Measurements from ENCODE around the gene SYCE1L.

Gene SYCE1L

DNA sequence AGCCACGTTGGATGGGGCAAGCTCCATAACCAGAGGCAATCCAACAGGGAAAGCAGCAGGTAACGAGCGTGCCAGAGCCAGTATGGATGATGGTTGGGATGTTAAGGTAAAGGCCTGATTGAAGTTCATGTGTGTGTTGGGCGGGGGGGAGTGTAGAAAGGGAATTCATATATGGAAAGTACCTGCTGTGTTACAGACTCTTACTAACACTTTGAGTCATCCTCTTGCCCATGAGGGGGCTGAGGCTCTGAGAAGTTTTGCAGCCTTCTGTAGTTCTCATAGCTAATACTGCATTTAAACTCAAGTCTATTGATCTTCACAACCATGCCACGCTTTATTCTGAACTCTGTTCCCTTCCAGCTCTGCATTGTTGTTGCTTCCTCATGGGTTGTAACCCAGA is 28.5 kb downstream of the SYCE1L start:
- no peaks in the 10 kb centered on the region for H3K27me3 ChIP-seq (ENCODE audit: control insufficient read depth, insufficient read depth, low read length)
- TF ChIP-seq CTCF (IDR thresholded peaks at IDR 0.05) = no peak

DNA sequence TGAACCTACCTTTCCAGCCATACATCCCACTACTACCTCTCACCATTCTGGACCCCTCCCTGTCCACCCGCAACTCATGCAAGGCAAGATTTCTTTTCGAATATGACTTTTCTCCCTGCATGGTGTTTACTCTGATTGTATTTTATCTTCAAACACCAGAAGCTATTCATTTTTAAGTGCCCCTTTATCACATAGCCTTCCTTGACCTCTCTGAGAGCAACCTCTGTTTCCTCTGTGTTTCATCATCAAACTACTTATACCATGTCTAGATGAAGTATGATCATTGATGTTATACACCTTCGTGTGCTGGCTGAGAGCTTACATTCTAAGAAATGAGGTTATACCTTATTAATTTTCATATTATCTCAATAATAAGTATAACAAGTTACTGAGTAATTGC is 31.8 kb downstream of the SYCE1L start:
- Histone ChIP-seq H3K9me3 (ENCODE audit: control insufficient read depth, low read length) (no peaks in the 10 kb centered on the region), H3K4me2 (ENCODE audit: low read length) (no peak overlapping the region), H3K9ac (no peak overlapping the region), H3K79me2 (no peaks in the 10 kb centered on the region), H3K4me3 (ENCODE audit: low read depth, low read length) (no peak overlapping the region), H3K36me3 (ENCODE audit: control insufficient read depth, insufficient read depth, low read length) (no peaks in the 10 kb centered on the region), H2AFZ (no peak overlapping the region), H3K27me3 (ENCODE audit: control insufficient read depth, insufficient read depth, low read length) (no peaks in the 10 kb centered on the region), H3K4me1 (no peaks in the 10 kb centered on the region), H3K27ac (no peak overlapping the region)
- TF ChIP-seq CTCF (IDR thresholded peaks at IDR 0.05) = no peak

More for the DNA sequence above, 28.5 kb downstream of the SYCE1L start:
- H3K27ac ChIP-seq = no peak overlapping the region
- H3K4me2 ChIP-seq (ENCODE audit: low read length) = no peak overlapping the region
- no peaks in the 10 kb centered on the region for H3K4me1 ChIP-seq
- H2AFZ ChIP-seq = no peak overlapping the region
- no peaks in the 10 kb centered on the region for H3K9me3 ChIP-seq (ENCODE audit: control insufficient read depth, low read length)
- no peak overlapping the region for H3K4me3 ChIP-seq (ENCODE audit: low read depth, low read length)
- H3K79me2 ChIP-seq = no peaks in the 10 kb centered on the region
- no peak overlapping the region for H3K9ac ChIP-seq
- H3K36me3 ChIP-seq (ENCODE audit: control insufficient read depth, insufficient read depth, low read length) = no peaks in the 10 kb centered on the region

DNA sequence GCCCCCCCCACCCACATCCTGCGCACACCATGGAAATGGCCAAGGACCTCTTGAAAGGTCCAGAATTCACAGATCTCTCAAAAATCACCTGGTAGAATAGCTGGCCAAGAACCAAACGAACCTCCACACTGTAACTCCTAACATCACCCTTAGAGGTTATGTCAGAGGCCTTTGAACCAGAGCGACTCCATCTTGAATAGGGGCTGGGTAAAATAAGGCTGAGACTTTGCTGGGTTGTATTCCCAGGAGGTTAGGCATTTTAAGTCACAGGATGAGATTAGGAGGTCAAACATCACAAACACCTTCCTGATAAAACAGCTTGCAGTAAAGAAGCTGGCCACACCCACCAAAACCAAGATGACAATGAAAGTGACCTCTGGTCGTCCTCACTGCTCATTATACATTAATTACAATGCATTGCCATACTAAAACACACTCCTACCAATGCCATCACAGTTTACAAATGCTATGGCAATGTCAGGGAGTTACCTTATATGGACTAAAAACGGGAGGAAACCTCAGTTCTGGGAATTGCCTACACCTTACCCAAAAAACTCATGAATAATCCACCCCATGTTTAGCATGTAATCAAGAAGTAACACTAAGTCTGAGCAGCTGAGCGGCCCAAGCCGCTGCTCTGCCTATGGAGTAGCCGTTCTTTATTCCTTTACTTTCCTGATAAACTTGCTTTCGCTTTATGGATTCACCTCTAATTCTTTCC is 34.8 kb downstream of the SYCE1L start:
- H3K9ac ChIP-seq = no peak overlapping the region

GRCh38 chr16:77234611-77235010 is 35.4 kb downstream of the SYCE1L start:
- no peaks in the 10 kb centered on the region for H3K9me3 ChIP-seq (ENCODE audit: control insufficient read depth, low read length)
- H3K4me1 ChIP-seq = no peaks in the 10 kb centered on the region
- H3K4me3 ChIP-seq (ENCODE audit: low read depth, low read length) = no peak overlapping the region

More for the DNA sequence above, 34.8 kb downstream of the SYCE1L start:
- Histone ChIP-seq H3K4me1 (no peaks in the 10 kb centered on the region), H3K9me3 (ENCODE audit: control insufficient read depth, low read length) (no peaks in the 10 kb centered on the region), H2AFZ (no peak overlapping the region), H3K27ac (no peak overlapping the region), H3K79me2 (no peaks in the 10 kb centered on the region), H3K27me3 (ENCODE audit: control insufficient read depth, insufficient read depth, low read length) (no peaks in the 10 kb centered on the region), H3K4me3 (ENCODE audit: low read depth, low read length) (no peak overlapping the region), H3K4me2 (ENCODE audit: low read length) (no peak overlapping the region), H3K36me3 (ENCODE audit: control insufficient read depth, insufficient read depth, low read length) (no peaks in the 10 kb centered on the region)
- TF ChIP-seq CTCF (IDR thresholded peaks at IDR 0.05) = no peak

More at GRCh38 chr16:77234611-77235010, 35.4 kb downstream of the SYCE1L start:
- no peak overlapping the region for H2AFZ ChIP-seq
- H3K36me3 ChIP-seq (ENCODE audit: control insufficient read depth, insufficient read depth, low read length) = no peaks in the 10 kb centered on the region
- H3K79me2 ChIP-seq = no peaks in the 10 kb centered on the region
- no peak overlapping the region for H3K4me2 ChIP-seq (ENCODE audit: low read length)
- H3K9ac ChIP-seq = no peak overlapping the region
- H3K27ac ChIP-seq = no peak overlapping the region
- no peaks in the 10 kb centered on the region for H3K27me3 ChIP-seq (ENCODE audit: control insufficient read depth, insufficient read depth, low read length)
- TF ChIP-seq CTCF (IDR thresholded peaks at IDR 0.05) = no peak

Measured in parathyroid adenoma (tissue), 2 donors.